ENCODE measurements around the gene GSTT2.
"Not testable (repeated sequence)": the region's sequence is repeated elsewhere in the genome, so short reads cannot be mapped to it uniquely, and the experiment has no call there.

The GSTT2 gene

DNA sequence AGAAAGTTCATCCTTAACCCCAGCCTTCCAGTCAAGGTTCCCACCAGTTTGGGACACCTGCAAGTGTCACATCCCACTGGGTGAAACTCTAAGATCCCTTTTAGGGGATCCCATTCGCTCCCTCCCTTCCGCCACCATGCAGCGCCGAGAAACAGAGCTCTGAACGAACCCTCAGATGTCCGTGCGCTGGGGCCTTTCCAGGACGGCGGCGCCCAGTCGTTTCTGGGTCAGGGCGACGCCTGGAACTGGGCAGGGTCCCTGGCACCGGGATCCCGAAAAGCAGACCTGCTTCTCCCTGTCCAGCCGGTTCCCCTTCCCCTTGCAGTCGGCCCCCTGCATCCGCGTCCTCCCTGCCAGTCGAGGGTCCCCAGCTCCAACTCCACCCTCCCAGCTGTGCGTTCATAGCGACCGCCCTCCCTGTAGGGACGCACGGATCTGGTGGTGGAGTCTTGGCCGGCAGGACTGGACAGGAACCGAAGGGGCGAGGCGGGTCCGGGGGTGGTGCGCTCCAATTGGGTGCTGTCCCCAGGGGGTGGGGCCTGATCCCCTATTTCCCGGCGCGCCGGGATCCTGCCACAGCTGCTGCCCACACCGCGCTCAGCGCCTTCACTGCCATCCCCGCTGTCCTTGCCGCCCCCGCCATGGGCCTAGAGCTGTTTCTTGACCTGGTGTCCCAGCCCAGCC, at the start of gene GSTT2:
Gene GSTT2 (plus strand): TSS at position 578 of the 684 bp plus-strand sequence.
- DNase-seq, result not testable (repeated sequence)

DNA sequence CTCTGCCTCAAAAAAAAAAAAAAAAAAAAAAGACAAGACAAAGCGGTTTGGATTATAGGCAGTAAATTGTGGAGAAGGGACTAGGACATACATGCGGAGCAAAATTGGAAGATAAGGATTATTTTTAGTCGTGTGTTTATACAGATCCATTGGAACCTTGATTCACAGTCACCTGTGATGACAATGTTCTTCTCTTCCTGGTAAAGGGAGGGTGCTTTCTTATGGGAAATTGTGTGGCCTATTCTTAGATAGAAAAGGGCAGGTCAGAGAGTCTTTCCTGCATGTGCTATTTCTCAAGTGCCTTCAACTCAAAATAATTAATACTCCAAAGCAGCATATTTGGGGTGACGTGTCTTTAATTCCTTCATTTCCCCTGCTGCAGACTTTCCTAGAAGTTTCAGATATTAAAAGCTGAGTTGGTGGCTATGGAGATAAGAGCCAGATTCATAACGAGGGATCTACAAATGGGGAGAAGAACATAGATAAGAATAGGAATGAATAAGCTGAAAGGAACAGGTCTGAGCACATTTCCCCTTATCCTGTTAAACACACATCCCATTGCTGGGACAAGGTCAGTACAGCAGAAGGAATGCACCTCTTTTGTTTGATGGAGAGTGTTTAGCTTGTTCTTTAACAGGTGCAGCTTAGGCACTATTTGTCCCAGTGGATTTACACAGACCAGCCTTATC, 41.5 kb upstream of the GSTT2 start:
- DNase-seq, result no peak

DNA sequence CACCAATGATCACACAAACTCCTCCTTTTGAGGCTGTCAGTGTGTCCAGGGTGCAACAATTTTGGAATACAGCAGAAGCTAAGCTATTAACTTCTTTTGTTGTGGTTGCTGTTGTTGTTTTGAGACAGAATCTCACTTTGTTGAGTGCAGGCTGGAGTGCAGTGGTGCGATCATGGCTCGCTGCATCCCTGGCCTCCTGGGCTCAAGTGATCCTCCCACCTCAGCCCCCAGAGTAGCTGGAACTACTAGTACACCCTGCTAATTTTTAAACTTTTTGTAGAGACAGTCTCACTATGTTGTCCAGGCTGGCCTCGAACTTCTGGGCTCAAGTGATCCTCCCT, 40.9 kb upstream of the GSTT2 start:
- no peak for DNase-seq

DNA sequence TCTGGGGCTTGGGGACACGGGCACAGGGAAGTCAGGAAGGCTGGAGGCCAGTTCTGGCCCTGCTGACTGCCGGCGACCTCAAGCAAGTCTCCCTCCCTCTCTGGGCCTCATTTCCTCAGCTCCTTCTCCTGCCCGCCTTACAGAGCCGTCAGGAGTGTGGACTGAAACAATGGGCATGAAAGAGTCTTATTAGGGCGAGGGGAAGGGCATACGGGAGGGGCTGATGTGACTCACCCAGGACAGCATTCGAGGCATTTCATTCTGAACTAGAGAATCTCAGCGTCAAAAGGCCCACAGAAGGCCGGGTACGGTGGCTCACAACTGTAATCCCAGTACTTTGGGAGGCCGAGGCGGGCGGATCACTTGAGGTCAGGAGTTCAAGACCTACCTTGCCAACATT, 39.8 kb upstream of the GSTT2 start:
- DNase-seq, result not testable (repeated sequence)

DNA sequence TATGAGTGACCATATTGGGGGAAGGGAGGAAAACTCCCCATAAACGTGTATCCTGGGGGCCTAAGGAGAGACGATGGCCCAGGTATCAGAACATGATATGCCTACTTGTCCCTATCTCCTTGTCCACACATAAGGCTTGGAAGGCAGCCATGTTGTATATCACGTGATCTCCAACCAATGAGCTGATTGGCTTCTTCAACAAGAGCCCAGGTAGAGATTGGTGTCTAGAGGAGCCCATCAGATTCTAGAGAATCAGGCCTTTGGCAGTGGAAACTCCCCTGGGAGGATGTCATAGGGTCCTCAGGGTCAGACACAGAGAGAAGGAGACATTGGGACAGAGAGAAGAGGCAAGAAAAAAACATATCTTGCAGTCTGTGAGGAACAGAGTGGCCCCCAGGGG, 32.5 kb upstream of the GSTT2 start:
- not testable (repeated sequence) for DNase-seq

DNA sequence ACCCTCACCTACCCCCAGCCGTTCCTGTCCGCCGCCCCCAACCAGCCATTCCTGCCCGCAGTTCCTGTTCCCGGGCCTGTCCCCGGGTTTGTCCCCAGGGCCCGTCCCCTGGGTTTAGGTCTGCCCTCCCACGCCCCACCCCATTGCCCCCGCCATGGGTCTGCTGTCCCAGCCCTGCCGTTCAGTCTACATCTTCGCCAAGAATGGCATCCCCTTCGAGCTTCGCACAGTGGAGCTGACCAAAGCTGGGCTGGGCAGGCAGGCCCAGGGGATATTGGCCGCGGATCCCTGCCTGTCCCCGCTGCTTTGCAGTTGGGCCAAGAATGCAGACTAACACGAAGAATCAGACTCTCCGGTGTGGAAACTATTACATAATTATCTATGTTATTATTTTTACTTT, 30.2 kb upstream of the GSTT2 start:
- not testable (repeated sequence) for DNase-seq

DNA sequence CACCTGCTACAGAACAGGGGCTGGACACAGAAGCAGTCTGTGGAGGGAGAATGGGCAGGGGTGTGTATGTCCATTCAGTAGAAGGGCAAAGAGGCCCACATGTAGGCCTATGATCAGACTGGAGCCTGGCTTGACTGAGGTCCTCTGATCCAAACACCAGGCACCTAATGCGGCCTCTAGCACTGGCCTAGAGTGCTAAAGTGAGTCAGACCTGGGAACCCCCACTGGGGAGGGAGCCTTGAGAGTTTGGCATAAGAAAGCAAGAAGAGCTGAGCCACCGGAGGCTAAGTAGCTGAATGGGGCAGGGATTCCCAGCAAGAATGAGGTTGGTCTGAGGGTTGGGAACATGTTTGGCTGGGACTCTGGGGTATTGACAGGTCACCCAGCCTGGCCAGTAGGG, 28.6 kb upstream of the GSTT2 start:
- DNase-seq, result not testable (repeated sequence)

DNA sequence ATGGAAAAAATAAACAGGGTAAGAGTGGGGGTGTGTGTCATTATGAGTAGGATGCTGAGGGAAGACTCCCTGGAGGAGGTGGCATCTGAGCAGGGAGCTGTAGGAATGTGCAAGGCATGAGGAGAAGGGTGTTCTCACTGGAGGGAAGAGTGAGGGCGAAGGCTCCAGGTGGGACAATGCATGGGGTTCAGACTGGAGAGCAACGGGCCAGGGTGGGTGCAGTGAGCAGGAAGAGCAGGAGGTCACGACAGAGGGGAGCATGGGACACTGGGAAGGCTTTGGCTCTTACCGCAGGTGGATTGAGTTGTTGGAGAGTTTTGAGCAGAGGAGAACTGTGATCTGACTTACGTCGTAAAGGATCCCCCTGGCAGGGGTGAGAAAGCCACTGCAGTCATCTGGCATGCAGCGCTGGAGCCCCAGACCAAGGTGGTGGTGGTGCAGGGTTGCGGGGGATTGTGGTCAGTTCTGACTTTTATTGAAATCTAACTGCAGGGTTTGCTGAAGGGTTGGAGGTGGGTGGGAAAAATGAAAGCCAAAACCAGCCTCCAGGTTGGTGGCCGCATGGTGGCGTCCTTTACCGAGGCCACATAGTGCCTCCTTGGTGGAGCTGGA, 27.0 kb upstream of the GSTT2 start:
- not testable (repeated sequence) for DNase-seq

DNA sequence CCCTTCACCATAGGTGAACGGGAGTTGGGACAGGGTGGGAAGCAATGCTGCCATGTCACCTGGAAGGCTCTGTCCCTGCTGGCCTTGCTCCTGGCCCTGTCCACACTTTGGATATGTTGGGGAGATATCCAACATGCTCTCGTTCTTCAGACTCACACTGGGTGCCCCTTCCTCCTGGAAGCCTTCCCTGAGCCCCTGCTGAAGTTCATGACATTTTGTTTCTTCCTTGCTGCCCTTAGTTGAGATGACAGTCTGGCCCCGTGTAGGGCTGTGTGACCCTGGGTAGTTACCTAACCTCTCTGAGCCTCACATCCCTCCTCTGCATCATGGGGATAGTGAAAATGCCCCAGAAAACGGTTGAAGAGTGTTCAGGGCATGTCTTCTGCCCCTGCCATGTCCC, 26.4 kb upstream of the GSTT2 start:
- DNase-seq, result not testable (repeated sequence)

DNA sequence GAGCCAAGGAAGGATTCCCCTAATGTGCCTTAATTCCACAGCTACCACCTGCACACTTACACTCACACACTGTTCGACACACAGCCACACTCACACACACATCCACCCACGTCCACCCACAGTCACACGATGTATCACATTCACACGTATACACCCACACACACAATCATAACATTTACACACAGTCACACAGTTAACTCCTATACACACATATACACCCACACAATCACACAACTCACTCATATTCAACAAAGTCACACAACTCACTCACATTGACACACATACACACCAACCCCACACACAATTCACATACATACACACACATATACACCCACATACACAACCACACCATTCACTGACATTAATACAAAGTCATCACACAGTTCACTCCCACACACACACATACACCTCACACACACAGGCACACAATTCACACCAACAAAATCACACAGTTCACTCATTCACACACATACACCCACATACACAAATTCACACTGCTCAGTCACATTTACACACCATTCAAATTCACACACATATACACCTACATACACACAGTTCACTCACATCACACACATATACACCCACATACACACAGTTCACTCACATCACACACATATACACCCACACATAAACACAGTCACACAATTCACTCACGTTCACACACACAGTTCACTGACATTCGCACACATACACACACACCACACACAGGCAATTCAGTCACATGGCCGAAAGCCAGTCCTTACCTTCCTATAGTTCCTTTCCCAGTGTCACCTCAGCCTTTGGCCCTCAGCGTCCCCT, 25.5 kb upstream of the GSTT2 start:
- DNase-seq, result not testable (repeated sequence)

DNA sequence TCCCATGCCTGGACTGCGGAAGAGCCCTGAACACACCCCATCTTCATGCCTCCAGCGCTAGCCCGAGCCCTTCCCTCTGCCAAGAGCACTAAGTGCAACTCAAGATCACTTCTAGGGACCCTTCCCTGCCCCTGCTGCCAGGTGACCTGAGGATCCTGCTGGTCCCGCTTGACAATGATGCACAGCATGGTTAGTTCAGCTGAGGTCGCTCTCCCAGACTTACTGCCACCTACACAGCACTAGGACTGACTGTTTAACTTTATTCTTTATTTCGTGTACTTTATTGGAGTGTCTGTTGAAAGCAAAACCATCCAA, 25.0 kb upstream of the GSTT2 start:
- DNase-seq, result not testable (repeated sequence)

DNA sequence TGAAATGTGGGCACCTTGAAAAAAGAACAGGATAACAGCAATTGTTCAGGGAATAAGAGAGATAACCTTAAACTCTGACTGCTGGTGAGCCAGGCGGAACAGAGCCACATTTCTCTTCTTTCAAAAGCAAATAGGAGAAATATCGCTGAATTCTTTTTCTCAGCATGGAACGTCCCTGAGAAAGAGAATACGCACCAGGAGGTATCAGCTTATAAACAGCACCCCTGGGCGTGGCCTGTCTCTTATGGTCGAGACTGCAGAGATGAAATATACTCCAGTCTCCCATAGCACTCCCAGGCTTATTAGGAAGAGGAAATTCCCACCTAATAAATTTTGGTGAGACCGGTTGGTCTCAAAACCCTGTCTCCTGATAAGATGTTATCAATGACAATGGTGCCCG, 24.0 kb upstream of the GSTT2 start:
- not testable (repeated sequence) for DNase-seq

DNA sequence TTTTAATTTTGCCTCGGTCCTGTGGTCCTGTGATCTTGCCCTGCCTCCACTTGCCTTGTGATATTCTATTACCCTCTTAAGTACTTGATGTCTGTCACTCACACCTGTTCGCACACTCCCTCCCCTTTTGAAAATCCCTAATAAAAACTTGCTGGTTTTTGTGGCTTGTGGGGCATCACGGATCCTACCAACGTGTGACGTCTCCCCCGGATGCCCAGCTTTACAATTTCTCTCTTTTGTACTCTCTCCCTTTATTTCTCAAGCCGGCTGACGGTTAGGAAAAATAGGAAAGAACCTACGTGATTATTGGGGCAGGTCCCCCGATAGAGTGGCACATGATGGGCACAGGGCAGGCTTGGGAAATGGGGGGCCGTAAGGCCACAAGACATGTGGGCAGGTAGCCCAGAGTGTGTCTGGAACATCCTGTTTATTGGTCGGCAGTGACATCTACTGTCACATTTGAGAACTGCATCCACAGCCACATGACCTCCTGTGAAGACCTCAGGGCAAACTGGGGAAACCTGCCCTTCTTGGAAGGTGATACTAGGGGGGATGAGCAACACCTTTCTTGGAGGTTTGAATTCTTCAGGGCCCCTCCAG, 23.5 kb upstream of the GSTT2 start:
- peak; percentile 70 for DNase-seq

DNA sequence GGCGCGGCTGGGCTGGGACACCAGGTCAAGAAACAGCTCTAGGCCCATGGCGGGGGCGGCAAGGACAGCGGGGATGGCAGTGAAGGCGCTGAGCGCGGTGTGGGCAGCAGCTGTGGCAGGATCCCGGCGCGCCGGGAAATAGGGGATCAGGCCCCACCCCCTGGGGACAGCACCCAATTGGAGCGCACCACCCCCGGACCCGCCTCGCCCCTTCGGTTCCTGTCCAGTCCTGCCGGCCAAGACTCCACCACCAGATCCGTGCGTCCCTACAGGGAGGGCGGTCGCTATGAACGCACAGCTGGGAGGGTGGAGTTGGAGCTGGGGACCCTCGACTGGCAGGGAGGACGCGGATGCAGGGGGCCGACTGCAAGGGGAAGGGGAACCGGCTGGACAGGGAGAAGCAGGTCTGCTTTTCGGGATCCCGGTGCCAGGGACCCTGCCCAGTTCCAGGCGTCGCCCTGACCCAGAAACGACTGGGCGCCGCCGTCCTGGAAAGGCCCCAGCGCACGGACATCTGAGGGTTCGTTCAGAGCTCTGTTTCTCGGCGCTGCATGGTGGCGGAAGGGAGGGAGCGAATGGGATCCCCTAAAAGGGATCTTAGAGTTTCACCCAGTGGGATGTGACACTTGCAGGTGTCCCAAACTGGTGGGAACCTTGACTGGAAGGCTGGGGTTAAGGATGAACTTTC, 18.7 kb upstream of the GSTT2 start, which contains the start of gene GSTT2B:
Gene GSTT2B (minus strand): TSS at position 112 of the 688 bp plus-strand sequence. CDS start 64 bp downstream, at position 48.
- not testable (repeated sequence) for DNase-seq

DNA sequence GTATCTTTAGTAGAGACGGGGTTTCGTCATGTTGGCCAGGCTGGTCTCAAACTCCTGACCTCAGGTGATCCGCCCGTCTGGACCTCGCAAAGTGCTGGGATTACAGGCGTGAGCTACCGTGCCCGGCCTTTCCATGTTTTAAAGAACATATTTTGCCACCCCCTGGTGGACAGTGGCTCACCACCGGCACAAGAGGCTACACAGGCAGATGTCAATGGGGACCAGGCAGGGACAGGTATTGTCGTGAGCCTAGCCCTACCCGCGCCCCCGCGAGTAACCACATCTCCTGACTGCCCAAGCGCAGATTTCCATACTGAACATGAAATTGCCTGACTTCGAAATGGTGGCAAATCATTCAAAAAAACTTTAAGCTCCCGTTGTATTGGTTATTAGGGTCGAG, 13.8 kb upstream of the GSTT2 start:
- not testable (repeated sequence) for DNase-seq

DNA sequence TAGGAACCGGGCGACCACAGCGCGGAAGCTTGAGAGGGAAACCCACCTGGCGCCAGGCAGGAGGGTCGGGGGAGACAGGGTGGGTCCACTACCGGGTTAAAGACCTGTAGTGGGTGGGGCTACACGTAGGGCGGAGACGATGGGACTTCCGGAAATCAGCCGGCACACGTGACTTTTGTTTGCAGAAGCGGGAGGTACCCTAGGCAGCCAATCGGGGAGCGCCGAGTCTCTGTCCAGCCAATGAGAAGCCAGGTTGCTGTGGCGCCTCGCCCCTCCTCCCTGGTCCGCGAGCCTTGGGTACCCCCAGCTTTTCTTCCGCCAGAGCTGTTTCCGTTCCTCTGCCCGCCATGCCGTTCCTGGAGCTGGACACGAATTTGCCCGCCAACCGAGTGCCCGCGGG, 13.4 kb upstream of the GSTT2 start, which contains the start of gene DDTL:
Gene DDTL (plus strand): TSS at position 321 of the 400 bp plus-strand sequence. CDS start 27 bp downstream, at position 348.
- not testable (repeated sequence) for DNase-seq

DNA sequence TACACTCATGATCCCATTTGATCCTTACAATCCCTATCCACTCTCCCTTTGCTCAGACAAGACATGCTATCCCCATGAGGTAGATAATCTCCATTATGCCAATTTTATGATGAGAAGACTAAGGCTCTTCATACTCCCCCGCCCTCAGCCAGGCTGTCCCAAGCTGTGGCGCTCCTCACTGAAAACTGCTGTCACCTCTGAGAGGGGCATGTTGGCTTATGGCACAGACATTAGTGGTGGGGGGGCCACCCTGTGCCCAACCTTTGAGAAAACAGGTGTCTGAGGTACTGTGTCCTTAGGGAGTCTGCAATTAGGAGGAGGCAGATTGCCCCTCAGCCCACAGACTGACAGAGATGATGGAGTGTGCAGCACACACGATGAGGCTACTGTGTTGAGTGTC, 10.9 kb upstream of the GSTT2 start:
- DNase-seq, result no peak

DNA sequence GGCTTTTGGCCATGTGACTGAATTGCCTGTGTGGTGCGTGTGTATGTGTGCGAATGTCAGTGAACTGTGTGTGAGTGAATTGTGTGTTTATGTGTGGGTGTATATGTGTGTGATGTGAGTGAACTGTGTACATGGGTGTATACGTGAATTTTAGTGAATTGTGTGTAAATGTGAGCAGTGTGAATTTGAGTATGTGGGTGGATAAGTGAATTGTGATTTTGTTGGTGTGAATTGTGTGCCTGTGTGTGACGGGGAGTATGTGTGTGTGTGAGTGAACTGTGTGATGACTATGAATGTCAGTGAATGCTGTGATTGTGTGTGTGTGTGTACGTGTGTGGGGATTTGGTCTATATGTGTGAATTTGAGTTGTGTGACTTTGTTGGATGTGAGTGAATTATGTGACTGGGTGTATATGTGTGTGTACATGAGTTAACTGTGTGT, 9.7 kb upstream of the GSTT2 start:
- DNase-seq, result no peak

DNA sequence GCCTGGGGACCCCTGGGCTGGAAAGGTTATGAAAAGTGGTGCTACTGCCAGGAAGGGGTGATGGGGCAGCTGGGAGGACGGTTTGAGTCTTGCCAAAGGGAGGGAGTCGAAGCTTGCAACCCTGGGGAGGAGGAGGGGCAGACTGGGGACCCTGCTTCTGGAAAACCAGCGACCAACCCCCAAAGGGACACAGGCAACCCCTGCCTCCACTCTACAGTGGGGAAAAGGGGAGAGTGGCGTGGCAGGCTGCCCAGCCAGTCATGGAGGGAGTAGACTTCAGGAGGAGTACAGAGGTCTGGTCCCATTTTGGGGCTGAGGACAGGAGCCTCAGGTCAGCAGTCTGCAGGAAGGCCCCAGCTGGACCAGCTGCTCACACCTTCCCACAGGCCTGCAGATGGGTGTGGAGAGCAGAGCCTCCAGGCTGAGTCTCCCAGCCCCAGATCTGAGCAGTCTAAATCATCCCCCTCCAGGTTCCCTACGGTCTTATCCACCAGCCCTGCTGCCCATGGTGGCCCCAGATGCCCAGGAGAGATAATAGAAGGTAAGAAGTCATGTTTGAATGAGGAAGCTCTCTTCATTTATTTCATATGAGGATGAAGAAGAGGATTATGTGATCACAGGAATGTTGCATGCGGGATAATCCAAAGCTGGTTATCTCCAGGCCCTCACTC, 9.0 kb upstream of the GSTT2 start:
- no peak for DNase-seq

DNA sequence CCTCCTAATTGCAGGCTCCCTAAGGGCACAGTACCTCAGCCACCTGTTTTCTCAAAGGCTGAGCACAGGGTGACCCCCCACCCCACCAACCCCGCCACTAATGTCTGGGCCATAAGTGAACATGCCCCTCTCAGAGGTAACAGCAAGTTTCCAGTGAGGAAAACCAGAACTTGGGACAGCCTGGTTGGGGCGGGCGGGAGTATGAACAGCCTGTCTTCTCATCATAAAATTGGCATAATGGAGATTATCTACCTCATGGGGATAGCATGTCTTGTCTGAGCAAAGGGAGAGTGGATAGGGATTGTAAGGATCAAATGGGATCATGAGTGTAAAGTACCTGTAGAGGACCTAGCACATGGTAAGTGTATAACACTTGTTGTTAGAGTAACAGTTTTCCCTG, 8.0 kb upstream of the GSTT2 start:
- not testable (repeated sequence) for DNase-seq

DNA sequence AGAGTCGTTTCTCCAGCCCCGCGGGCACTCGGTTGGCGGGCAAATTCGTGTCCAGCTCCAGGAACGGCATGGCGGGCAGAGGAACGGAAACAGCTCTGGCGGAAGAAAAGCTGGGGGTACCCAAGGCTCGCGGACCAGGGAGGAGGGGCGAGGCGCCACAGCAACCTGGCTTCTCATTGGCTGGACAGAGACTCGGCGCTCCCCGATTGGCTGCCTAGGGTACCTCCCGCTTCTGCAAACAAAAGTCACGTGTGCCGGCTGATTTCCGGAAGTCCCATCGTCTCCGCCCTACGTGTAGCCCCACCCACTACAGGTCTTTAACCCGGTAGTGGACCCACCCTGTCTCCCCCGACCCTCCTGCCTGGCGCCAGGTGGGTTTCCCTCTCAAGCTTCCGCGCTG, 5.6 kb upstream of the GSTT2 start, which contains the start of gene DDT:
Gene DDT (minus strand): TSS at position 97 of the 400 bp plus-strand sequence. CDS start 27 bp downstream, at position 70.
- not testable (repeated sequence) for DNase-seq
